HEK293T (cell line): Measurements from ENCODE around the gene ZNF177.

Experiments used
- ARNT ChIP-seq: fragments of 450-650 bp; IDR thresholded peaks from 2 replicates; pipeline ENCODE4 v1.6.1; 2017; ENCODE audit warnings: mild to moderate bottlenecking
- BHLHE40 ChIP-seq: fragments of 450-650 bp; IDR thresholded peaks from 2 replicates; pipeline ENCODE4 v1.6.1; 2016; ENCODE audit warnings: mild to moderate bottlenecking, moderate library complexity, borderline replicate concordance
- ELF4 ChIP-seq: fragments of 450-650 bp; IDR thresholded peaks from 2 replicates; pipeline ENCODE4 v1.6.1; 2017; ENCODE audit warnings: antibody characterized with exemption
- FOXA1 ChIP-seq: fragments of 450-650 bp; IDR thresholded peaks from 2 replicates; pipeline ENCODE4 v1.6.1; 2016; ENCODE audit warnings: mild to moderate bottlenecking
- FOXK2 ChIP-seq: fragments of 450-650 bp; IDR thresholded peaks from 2 replicates; pipeline ENCODE4 v1.6.1; 2016; ENCODE audit warnings: mild to moderate bottlenecking
- FOXM1 ChIP-seq: fragments of 450-650 bp; IDR thresholded peaks from 2 replicates; pipeline ENCODE4 v1.6.1; 2017; ENCODE audit warnings: mild to moderate bottlenecking, borderline replicate concordance
- HDGF ChIP-seq: fragments of 450-650 bp; IDR thresholded peaks from 2 replicates; pipeline ENCODE4 v1.6.1; 2017; ENCODE audit warnings: antibody characterized with exemption, borderline replicate concordance
- LEF1 ChIP-seq: fragments of 450-650 bp; IDR thresholded peaks from 2 replicates; pipeline ENCODE4 v1.6.1; 2017; ENCODE audit warnings: mild to moderate bottlenecking, borderline replicate concordance
- NFRKB ChIP-seq: fragments of 450-650 bp; IDR thresholded peaks from 2 replicates; pipeline ENCODE4 v1.6.1; 2016; ENCODE audit warnings: mild to moderate bottlenecking, moderate library complexity
- PKNOX1 ChIP-seq: fragments of 450-650 bp; IDR thresholded peaks from 2 replicates; pipeline ENCODE4 v1.6.1; 2016
- SP1 ChIP-seq: fragments of 450-650 bp; IDR thresholded peaks from 2 replicates; pipeline ENCODE4 v1.6.1; 2017
- SUZ12 ChIP-seq: fragments of 450-650 bp; IDR thresholded peaks from 2 replicates; pipeline ENCODE4 v1.6.1; 2016; ENCODE audit warnings: mild to moderate bottlenecking
- TARDBP ChIP-seq: fragments of 450-650 bp; IDR thresholded peaks from 2 replicates; pipeline ENCODE4 v1.6.1; 2016
- ZNF384 ChIP-seq: fragments of 450-650 bp; IDR thresholded peaks from 2 replicates; pipeline ENCODE4 v1.6.1; 2016

- TF ChIP-seq BHLHE40: no peak
- TF ChIP-seq TARDBP: no peak
- no peak for TF ChIP-seq ZNF384
- TF ChIP-seq SP1: no peak
- no peak for TF ChIP-seq FOXA1
- TF ChIP-seq SUZ12: no peak
- TF ChIP-seq NFRKB: no peak
- TF ChIP-seq FOXM1: no peak
- TF ChIP-seq LEF1: no peak
- no peak for TF ChIP-seq FOXK2
- TF ChIP-seq ELF4: no peak
- TF ChIP-seq ARNT: no peak
- no peak for TF ChIP-seq PKNOX1
- no peak for TF ChIP-seq HDGF
Measured at GRCh38 chr19:9342610-9343304, 20.1 kb upstream of the ZNF177 start.
